ENCODE results near the gene NF1. TPM values are rescaled to one million over a fixed set of nuclear protein-coding genes. Genes with fewer than 3 reads are reported as not detected.

Gene NF1
- total and polyA plus RNA-seq, 2 of the 13 experiments (the other 11 are each of a cell fraction or from before 2014, with no cell fraction given), result 21.5 to 26.5 TPM

DNA sequence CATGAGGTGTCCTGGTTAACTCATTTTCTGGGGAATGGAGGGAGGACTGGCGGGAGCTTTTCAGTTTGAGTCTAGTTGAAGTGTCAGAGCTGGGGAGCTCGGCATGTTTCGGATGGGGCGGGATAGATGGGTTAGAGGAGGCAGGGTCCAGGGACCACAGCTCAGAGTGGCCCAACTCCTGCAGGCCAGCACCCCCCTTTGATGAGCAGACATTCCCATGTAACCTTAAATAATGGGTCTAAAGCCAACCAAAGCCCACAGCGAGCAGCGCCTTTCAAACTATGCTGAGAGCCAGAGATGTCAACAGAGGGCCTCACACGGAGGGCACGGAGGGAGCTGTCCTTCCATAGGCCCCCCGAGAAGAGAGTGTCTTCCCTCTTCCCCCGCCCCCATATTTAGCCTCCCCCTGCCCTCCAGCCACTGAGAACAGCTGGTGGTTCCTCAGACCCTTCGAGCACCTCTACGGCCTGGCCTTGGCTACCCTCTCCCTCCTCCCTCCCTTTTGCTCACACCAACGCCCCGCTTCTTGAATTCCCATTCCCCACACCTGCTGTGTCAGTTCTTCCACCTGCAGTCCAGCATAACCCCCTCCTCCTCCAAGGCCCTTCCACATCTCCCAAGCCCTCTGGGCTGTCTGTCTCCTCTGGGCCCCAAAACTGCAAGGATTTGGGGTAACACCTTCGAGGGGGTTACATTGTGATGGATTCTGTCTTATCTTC is 318.5 kb downstream of the NF1 start:
- no peaks in the 10 kb centered on the region for H3K79me2 ChIP-seq (ENCODE audit: insufficient read depth, low read length)
- BruUV-seq (replicated peaks), result no TSS peak
- H3K4me1 ChIP-seq (ENCODE audit: insufficient read depth, low read length), result peaks cover 30% of the 10 kb centered on the region
- DNase-seq (ENCODE audit: low spot score) (no peak), FAIRE-seq (no peak), ATAC-seq (no peak)
- peaks cover 1 to 29% of the 10 kb centered on the region in 2 experiments; a peak in 3 of 5 replicates for H3K27me3 ChIP-seq (ENCODE audit: control insufficient read depth in 1 of 2, insufficient read depth in 2 of 2, low read length in 2 of 2)
- no peaks in the 10 kb centered on the region for H3K9me3 ChIP-seq (ENCODE audit: low read length)
- POLR2A ChIA-PET, result no interaction called here
- no peak overlapping the region for H3K4me2 ChIP-seq (ENCODE audit: low read depth, low read length)
- no peak overlapping the region for H3K27ac ChIP-seq (ENCODE audit: extremely low read length, insufficient read depth, low read length)
- H3K4me3 ChIP-seq (replicated peaks in 1 of 3; ENCODE audit: insufficient read depth in 1 of 3, low read depth in 2 of 3, low read length in 3 of 3), result no peak overlapping the region
- H3K9ac ChIP-seq (ENCODE audit: insufficient read depth, low read depth, low read length), result no peak overlapping the region
- no peaks in the 10 kb centered on the region for H4K20me1 ChIP-seq (ENCODE audit: insufficient read depth, low read length)
- TF ChIP-seq LCORL (IDR thresholded peaks at IDR 0.05), result no peak
- TF ChIP-seq LCORL (CRISPR knock-in tag; IDR thresholded peaks at IDR 0.05), result no peak
- TF ChIP-seq NRL (CRISPR knock-in tag; IDR thresholded peaks at IDR 0.05; ENCODE audit: borderline replicate concordance), result no peak
- TF ChIP-seq ZKSCAN1 (IDR thresholded peaks at IDR 0.05; ENCODE audit: low read length), result no peak
- TF ChIP-seq KMT2A (CRISPR knock-in tag; IDR thresholded peaks at IDR 0.05), result no peak
- TF ChIP-seq, protein P1, sequence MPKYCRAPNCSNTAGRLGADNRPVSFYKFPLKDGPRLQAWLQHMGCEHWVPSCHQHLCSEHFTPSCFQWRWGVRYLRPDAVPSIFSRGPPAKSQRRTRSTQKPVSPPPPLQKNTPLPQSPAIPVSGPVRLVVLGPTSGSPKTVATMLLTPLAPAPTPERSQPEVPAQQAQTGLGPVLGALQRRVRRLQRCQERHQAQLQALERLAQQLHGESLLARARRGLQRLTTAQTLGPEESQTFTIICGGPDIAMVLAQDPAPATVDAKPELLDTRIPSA (CRISPR knock-in tag; IDR thresholded peaks at IDR 0.05; ENCODE audit: borderline replicate concordance), result no peak
- TF ChIP-seq ZNF33A (CRISPR knock-in tag; IDR thresholded peaks at IDR 0.05; ENCODE audit: borderline replicate concordance), result no peak
- no peak for TF ChIP-seq KDM4B (CRISPR knock-in tag; IDR thresholded peaks at IDR 0.05)
- TF ChIP-seq CREM (IDR thresholded peaks at IDR 0.05), result no peak
- TF ChIP-seq CREM (CRISPR knock-in tag; IDR thresholded peaks at IDR 0.05), result no peak
- no peak for TF ChIP-seq ZNF451 (CRISPR knock-in tag; IDR thresholded peaks at IDR 0.05)
- TF ChIP-seq, protein P2, sequence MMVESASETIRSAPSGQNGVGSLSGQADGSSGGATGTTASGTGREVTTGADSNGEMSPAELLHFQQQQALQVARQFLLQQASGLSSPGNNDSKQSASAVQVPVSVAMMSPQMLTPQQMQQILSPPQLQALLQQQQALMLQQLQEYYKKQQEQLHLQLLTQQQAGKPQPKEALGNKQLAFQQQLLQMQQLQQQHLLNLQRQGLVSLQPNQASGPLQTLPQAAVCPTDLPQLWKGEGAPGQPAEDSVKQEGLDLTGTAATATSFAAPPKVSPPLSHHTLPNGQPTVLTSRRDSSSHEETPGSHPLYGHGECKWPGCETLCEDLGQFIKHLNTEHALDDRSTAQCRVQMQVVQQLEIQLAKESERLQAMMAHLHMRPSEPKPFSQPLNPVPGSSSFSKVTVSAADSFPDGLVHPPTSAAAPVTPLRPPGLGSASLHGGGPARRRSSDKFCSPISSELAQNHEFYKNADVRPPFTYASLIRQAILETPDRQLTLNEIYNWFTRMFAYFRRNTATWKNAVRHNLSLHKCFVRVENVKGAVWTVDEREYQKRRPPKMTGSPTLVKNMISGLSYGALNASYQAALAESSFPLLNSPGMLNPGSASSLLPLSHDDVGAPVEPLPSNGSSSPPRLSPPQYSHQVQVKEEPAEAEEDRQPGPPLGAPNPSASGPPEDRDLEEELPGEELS (CRISPR knock-in tag; IDR thresholded peaks at IDR 0.05), result no peak
- no peak for TF ChIP-seq ZNF121 (CRISPR knock-in tag; IDR thresholded peaks at IDR 0.05)
- TF ChIP-seq NR1H2 (CRISPR knock-in tag; IDR thresholded peaks at IDR 0.05; ENCODE audit: borderline replicate concordance, low read depth), result no peak
- in situ Hi-C loops (cut with HindIII; ENCODE audit: extremely low pct_ligation_motif_present, low pct_unique_long_range_greater_than_20kb) (no loop called here), intact Hi-C loops (cut with micrococcal nuclease; ENCODE audit: unreplicated experiment) (no loop called here)
- H2AFZ ChIP-seq (ENCODE audit: low read length), result no peak overlapping the region
- CTCF ChIA-PET (ENCODE audit: low intra/inter-chr PET ratio, low total read pairs), result no interaction called here
- no peaks in the 10 kb centered on the region for H3K36me3 ChIP-seq (replicated peaks in 1 of 2; ENCODE audit: control insufficient read depth in 1 of 2, insufficient read depth in 2 of 2, low read length in 2 of 2)
- WGBS (ENCODE audit: low lambda C conversion rate), result 47% methylated on average over 15 of the region's 15 CpGs
